Pulmonary artery endothelial cell (primary cell): ENCODE measurements around the gene OSBPL5. TPM values are rescaled to one million over a fixed set of nuclear protein-coding genes. Genes with fewer than 3 reads are reported as not detected.

Source experiments
- total RNA-seq: library from RNA; depleted of rRNA; stranded (reverse); fragments of >200 nt; gene quantifications from 2 replicates; pipeline ENCODE4 v1.2.3, GENCODE V29; 2014

OSBPL5 gene
- total RNA-seq, 1 donor from 2014 or later, result 32.9 TPM

Other genes with a start within 250 kb of the OSBPL5 start
- 8.4 and 12.1 TPM in 2 replicates for gene PHLDA2, start 235.9 kb downstream of the OSBPL5 start, total RNA-seq
- 162 and 188 TPM in 2 replicates for gene NAP1L4, start 173.0 kb downstream of the OSBPL5 start, total RNA-seq
- 49.8 and 67.5 TPM in 2 replicates for gene CARS1, start 107.9 kb downstream of the OSBPL5 start, total RNA-seq
- gene MRGPRG, start 53.5 kb upstream of the OSBPL5 start, total RNA-seq, result not detected in 2 replicates
- gene MRGPRE, start 67.1 kb upstream of the OSBPL5 start, total RNA-seq, result not detected in 2 replicates
- 16.3 and 17.7 TPM in 2 replicates for gene ZNF195, start 213.8 kb upstream of the OSBPL5 start, total RNA-seq